A549 treated with AZD9567 at 1 μM for 4 hours (cell line): Measurements from ENCODE around the gene NDUFB10. TPM values are rescaled to one million over a fixed set of nuclear protein-coding genes. Genes with fewer than 3 reads are reported as not detected.

Source experiments
- total RNA-seq: library from RNA; stranded (reverse); fragments of 200-300 nt; extraction: Qiagen RNA extraction; gene quantifications from 5 replicates; pipeline ENCODE4 v1.2.3, GENCODE V29; 2022; ENCODE audit not compliant: insufficient read depth

Gene NDUFB10
- total RNA-seq: 238 to 284 TPM (median 251 TPM) in 5 replicates

DNA sequence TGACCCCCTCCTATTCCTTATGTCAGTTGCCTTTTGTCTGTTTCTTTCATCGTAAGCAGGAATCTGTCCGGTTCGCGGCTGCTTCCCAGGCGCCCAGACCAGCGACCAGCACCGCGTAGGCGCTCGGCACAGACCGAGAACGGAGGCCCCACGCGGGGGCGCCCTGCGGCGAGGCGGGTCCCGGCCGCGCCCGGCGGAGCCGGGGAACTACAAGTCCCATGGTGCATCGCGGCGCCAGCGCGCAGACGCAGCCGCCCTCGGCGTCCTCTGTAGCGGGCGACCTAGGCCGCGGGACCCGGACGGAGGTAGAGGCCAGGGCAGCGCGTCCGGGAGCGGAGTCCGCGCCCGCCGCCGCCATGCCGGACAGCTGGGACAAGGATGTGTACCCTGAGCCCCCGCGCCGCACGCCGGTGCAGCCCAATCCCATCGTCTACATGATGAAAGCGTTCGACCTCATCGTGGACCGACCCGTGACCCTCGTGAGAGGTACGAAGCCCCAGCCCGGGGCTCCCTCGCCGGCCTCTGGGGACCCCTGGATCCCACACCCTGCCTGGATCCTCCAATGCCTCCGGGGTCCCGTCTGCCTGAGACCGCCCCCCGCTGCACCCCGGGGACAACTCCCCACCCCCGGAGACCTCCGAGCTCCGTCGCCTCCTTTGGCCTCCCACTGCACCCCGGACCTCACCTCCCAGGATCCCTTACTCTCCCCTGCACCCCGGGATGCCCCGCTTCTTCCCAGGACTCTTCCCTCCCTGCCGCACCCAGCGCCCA, at the start of gene NDUFB10:
NDUFB10 (plus strand) TSS at position 270 of the 771 bp plus-strand sequence; CDS start at position 357, 87 bp downstream.

DNA sequence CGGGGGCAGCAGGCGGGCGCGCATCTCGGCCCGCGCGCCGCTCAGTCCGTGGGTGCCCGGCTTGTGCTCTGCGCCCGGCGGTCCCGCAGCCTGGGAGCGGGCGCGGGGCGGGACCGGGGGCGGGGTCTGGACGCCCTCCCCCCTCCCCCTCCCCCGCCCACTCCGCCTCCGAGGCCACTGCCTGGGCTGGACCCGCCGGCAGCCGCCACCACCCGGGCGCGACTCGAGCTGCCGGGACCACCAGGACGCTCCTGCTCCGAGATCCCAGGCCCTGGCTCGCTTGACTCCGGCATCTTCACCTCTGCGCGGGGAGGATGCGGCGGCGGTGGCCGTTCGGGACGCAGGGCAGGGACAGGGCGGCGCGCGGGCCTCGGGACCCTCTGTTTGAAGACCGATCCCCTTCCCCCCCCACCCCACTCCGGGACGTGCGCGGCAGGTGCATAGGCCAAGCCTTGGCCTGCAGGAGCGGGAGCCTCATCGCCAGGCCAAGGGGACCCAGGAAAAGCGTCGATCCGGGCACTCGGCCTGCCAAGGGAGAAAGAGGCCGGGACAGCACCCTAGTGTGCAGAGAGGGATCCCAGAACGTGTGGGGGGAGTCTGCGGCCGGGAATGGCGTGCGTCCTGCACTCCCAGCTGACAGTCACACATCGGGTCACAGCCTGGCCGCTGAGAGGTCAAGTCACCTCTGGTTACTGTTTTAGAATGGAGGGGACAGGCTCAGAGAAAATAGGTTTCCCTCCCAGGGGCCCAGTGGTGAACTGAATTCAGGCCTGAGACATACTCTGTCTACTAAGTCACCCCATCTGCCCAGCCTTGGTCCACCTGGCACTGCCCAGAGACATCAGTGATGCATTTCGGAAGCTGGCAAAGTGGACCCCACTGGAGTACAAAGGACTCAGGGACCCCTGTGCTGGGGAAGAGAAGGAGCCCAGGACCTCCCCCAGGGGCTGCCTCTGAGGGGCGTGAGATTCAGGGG, 40.7 kb upstream of the NDUFB10 start, which contains the start of gene HS3ST6:
HS3ST6 (minus strand) TSS at position 65 of the 976 bp plus-strand sequence. CDS start 92 bp downstream, outside the sequence.

DNA sequence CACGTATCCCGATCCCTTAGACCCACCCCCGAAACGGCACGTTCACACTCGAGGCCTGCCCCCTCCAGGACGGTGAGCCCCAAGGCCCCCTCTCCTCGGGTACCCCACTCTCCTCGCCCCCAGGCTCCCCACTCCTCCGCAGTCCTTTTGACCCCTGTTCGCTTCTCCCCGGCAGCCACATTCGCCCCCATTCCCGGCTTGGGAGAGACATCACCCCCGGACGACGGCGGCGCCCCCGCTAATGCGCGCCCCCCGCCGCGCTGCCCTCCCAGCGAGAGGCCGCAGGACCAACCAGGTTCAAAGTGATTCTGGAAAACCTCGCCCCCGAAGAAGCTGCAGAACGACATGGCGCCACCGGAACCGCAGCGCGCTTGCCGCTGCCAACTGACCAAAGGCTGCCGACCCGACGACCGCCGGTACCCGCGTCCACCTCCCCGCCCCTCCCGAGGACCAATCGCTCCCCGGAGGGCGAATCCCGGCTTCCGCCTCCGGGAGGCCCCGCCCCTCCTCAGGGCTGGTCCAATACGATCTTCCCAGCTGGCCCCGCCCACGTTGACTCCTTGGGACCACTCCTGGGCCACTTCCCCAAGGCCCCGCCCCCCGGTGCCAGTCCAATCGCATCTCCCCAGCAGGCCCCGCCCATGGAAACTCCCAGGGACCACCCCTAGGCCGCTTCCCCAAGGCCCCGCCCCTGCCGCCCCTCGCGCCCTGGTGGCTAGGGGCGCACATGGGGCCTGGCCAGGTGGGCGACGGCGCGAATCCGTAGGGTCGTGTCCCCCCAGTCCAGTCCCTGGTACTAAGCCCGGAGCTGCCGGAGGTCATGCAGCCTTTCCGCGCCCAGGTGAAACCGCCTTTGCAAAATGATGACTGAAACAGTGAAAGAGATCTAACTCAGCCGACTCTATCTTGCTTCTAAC, 16.3 kb upstream of the NDUFB10 start, which contains the start of gene MSRB1:
MSRB1 (minus strand) TSS at position 390 of the 917 bp plus-strand sequence; CDS start at position 347, 43 bp downstream.

DNA sequence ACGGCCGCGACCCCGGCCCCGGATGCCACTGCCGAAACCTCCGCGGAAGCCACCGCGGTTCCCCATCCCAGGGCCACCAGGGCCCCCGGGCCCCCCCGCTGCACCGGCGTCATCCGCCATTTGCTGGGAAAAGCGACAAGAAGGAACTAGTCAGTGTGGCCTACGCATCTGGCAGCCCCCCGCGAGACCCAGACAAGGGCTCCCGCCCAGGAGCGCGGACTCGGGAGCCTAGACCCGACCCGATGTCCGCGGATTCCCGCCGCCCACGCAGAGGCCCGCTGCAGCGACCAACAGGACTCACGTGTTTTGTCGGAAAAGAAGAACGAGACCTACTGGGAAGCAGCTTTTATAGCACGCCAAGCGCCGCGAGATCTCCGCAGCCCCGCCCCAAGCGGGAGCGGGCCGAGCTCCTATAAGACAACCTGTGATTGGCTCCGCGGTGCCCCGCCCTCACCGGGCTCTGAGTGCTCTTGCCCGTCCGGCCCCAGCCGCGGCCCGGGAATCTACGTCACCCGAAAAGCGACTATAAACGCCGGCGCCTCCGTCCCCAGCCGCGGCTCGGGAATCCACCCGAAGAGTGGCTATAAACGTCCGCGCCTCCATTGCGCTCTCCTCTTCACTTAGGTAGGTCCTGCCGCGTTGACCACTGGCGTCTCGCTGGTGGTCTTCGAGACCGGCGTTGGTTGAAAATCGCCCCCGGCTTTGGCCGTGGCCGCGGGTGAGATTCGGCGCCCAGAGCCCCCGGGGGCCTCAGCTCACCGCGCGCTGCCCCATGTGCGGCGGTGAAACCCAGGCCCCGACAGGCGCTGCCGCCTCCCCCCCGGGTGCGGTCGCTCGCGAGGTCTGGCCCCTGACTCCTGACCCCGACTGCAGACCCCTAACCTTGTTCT, 5.4 kb downstream of the NDUFB10 start, which contains the start of gene RPS2:
RPS2 (minus strand) TSS at position 321 of the 890 bp plus-strand sequence; CDS start at position 120, 201 bp downstream.

DNA sequence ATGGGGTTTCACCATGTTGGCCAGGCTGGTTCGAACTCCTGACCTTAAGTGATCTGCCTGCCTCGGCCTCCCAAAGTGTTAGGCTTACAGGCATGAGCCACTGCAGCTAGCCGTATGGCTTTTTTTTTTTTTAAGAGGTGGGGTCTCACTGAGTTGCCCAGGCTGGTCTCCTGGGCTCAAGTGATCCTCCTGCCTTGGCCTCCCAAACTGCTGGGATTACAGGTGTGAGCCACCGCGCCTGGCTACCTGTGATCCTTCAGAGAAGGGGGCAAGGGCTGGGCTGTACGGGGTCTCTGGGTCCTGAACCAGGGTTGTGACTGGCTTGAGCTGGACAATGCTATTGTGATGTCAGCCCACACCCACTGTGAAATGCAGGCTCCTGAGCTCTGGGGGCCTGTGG, 7.1 kb downstream of the NDUFB10 start, which contains the start of gene RNF151:
RNF151 (plus strand) TSS at position 397 of the 400 bp plus-strand sequence. CDS start 26 bp downstream, outside the sequence.

DNA sequence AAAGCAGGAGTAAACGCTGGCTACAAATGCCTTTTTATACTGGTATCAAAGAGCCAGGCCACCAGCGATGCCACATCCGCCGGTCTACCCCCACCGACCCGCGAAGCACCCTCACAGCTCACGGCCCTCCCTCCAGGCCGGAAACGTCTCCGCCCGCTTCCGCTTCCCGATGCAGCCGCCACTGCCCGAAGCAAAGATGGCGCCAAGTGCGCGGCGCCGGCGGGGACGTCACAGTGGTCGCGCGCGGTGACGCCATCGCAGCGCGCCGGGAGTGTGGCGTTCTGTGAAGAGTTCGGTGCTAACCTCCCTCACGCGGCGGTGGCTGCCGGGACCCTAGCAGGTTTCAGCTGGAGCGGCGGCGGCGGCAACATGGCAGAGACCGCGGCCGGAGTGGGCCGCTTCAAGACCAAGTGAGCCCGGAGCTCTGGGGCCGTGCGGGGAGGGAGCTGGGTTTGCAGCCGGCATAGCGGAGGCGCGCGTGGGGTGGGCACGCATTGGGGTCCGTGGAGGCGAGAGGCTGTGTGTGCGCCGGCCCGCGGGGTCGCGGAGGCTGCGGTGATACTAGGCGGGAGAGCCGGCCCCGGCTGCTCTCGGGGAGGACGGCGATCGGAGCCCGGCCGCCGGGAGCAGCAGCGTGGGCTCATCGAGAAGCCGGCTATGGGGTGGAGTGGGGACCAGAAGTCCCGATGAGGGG, 12.6 kb downstream of the NDUFB10 start, which contains the start of gene TBL3:
TBL3 (plus strand) TSS at position 258 of the 694 bp plus-strand sequence; CDS start at position 370, 112 bp downstream.

DNA sequence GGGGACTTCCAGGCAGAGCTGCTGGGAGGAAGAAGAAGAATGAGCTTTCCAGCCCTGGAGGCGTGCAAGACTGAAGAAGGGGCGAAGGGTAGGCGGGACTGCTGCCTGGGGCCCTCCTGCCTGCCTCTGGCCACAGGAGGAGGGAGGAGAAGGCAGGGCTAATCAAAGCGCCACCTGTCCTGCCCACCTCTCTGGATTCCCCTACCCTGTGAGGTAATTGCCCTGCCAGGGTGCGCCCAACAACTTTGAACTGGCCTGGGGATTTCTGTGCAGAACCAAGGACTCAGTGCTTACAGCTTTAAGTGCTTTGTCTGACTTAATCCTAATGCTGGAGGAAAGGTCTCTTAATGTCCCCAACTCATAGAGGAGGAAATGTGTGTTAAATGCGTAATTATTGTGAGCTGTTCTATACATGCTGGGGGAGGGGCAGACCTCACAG, 22.1 kb downstream of the NDUFB10 start, which contains the start of gene NOXO1:
NOXO1 (minus strand) TSS at position 72 of the 439 bp plus-strand sequence. CDS start 290 bp downstream, outside the sequence.

DNA sequence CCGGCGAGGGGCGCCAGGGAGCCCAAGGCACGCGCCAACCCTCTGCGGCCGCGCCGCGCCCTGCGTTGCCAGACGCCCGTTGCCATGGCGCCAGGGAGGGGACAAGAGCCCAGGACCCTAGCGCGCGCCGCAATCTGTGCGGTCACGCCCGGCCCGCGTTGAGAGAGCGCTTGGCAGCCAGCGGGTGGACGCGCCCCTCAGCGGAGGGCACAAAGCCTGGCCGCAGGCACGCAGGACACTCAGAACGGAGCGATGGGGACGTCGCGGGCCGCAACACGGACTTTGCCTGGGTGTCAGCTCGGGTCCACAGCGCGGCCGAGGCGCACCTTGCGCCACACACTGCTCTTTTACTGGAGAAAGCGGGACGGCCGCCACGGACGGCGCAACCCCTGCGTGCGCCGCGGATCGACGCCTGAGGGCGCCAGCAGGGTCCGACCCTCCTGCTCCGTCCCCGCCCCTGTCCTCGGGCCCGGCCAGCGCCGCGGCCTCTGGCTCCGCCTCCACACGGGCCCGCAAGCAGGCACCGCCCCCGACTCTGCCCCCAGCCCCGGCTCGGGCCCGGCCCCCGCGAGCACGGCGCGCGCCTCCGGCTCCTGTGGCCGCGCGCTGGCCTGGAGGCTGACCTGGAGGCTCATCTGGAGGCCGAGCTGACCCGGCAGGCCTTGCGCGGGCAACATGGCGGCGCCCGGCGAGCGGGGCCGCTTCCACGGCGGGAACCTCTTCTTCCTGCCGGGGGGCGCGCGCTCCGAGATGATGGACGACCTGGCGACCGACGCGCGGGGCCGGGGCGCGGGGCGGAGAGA, 24.4 kb downstream of the NDUFB10 start, which contains the start of gene GFER:
GFER (plus strand) TSS at position 650 of the 803 bp plus-strand sequence; CDS start at position 676, 26 bp downstream.

DNA sequence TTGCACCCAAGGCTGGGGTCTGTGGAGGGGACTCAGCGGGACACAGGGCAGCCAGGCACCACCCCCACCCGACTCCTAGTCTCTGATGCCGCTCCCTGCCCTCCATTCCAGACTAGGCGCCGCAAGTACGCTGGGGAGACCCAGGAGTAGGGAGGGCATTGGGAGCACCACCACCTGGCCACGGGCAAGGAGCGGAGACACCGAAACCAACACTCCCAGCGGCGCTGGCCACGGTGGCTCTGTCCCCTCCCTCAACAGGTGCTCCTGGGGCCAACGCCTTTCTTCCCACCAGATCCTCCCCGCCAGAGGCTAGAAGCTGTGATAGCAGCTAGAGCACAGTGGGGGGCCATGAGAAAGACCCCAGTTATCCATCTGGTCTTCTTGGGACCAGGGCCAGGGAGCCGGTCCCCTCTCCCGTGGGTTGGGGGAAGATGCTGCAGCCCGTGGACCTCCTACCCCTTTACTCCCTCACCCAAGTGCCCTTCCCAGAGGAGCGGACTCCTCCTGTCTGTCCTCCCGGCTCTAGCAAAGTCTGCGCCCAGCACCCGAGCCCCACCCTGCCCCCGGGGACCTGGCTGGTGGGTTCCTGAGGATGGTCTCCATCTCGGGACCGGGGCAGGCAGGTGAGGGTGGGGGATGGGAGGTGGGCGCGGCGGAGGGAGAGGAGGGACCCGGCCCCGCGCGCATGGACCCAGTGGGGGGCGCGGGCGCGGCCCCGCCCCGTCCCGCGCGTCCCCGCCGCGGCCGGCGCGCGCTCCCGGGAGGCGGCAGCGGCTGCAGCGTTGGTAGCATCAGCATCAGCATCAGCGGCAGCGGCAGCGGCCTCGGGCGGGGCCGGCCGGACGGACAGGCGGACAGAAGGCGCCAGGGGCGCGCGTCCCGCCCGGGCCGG, 30.1 kb downstream of the NDUFB10 start, which contains the start of gene SYNGR3:
SYNGR3 (plus strand) TSS at position 762 of the 892 bp plus-strand sequence. CDS start 133 bp downstream, outside the sequence.

DNA sequence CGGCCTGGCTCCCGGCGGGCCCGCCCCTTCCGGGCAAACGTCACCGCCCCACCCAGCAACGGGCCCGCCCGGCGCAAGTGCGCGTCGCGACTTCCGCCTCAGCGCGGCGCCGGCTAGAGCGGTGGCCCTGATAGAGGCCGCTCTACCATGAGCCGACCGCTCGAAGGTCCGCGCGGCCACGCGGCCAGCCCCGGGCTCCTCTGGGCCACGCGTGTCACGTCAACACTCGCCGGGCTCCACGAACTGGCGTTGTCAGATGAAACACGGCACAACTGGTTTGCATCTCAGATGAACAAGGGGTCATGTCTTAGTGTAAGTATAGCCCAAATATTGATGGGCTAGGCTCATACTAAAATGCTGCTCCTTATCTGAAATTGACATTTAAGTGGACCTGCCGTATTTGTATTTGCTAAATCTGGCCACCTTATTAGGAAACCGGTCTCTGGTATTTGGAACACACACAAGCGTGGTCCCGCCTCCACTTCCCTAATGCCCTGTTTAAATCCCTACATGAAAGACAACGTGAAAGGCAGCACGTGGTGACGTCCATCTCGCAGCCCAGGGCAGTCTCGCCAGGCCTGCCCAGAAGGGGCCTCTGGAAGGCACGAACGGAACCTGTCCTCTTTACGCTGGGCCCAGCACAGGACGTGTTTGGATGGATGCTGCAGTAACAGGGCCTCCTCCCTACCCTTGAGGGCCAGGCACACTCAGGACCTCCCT, 50.6 kb downstream of the NDUFB10 start, which contains the start of gene ZNF598:
ZNF598 (minus strand) TSS at position 31 of the 720 bp plus-strand sequence.

Other genes starting within 250 kb of the NDUFB10 start
- 25.1 to 64.0 TPM (median 61.2 TPM) in 5 replicates for gene NME3, start 188.0 kb upstream of the NDUFB10 start, total RNA-seq
- gene EME2, start 186.7 kb upstream of the NDUFB10 start, total RNA-seq: 4.1 to 12.2 TPM (median 11.4 TPM) in 5 replicates
- 126 to 264 TPM (median 252 TPM) in 5 replicates for gene MRPS34, start 186.4 kb upstream of the NDUFB10 start, total RNA-seq
- 21.9 to 31.5 TPM (median 27.5 TPM) in 5 replicates for gene SPSB3, start 177.0 kb upstream of the NDUFB10 start, total RNA-seq
- gene NUBP2, start 176.6 kb upstream of the NDUFB10 start, total RNA-seq: 54.1 to 93.4 TPM (median 86.7 TPM) in 5 replicates
- 0.06 to 0.20 TPM (median 0.07 TPM) in 4 of 5 replicates, not detected in the other for gene IGFALS, start 165.8 kb upstream of the NDUFB10 start, total RNA-seq
- 64.2 to 78.9 TPM (median 76.2 TPM) in 5 replicates for gene HAGH, start 132.7 kb upstream of the NDUFB10 start, total RNA-seq
- 45.9 to 58.9 TPM (median 47.9 TPM) in 5 replicates for gene FAHD1, start 132.3 kb upstream of the NDUFB10 start, total RNA-seq
- 0.96 to 1.3 TPM (median 0.99 TPM) in 4 of 5 replicates, not detected in the other for gene MEIOB, start 87.4 kb upstream of the NDUFB10 start, total RNA-seq
- 1.8 to 1.9 TPM (median 1.9 TPM) in 4 of 5 replicates, not detected in the other for gene HS3ST6, start 41.1 kb upstream of the NDUFB10 start, total RNA-seq
- gene MSRB1, start 16.3 kb upstream of the NDUFB10 start, total RNA-seq: 25.4 to 35.1 TPM (median 34.9 TPM) in 5 replicates
- gene RPL3L, start 4.8 kb upstream of the NDUFB10 start, total RNA-seq: 0.08 to 0.15 TPM in 2 of 5 replicates, not detected in the others
- 3,446 to 5,640 TPM (median 5,518 TPM) in 5 replicates for gene RPS2, start 5.3 kb downstream of the NDUFB10 start, total RNA-seq
- 0.11 TPM in 1 of 5 replicates, not detected in the others for gene RNF151, start 7.3 kb downstream of the NDUFB10 start, total RNA-seq
- 31.4 to 44.1 TPM (median 40.6 TPM) in 5 replicates for gene TBL3, start 12.5 kb downstream of the NDUFB10 start, total RNA-seq
- gene NOXO1, start 21.9 kb downstream of the NDUFB10 start, total RNA-seq: 0.22 to 4.7 TPM (median 0.30 TPM) in 5 replicates
- gene GFER, start 24.7 kb downstream of the NDUFB10 start, total RNA-seq: 23.1 to 43.3 TPM (median 40.1 TPM) in 5 replicates
- gene SYNGR3, start 30.4 kb downstream of the NDUFB10 start, total RNA-seq: 3.9 to 8.9 TPM (median 7.8 TPM) in 5 replicates
- 51.5 to 66.8 TPM (median 63.1 TPM) in 5 replicates for gene ZNF598, start 50.3 kb downstream of the NDUFB10 start, total RNA-seq
- gene NPW, start 60.2 kb downstream of the NDUFB10 start, total RNA-seq: 0.59 to 1.9 TPM (median 1.3 TPM) in 4 of 5 replicates, not detected in the other
- 40.0 to 57.0 TPM (median 55.2 TPM) in 5 replicates for gene NHERF2, start 67.4 kb downstream of the NDUFB10 start, total RNA-seq
- gene NTHL1, start 88.3 kb downstream of the NDUFB10 start, total RNA-seq: 24.3 to 47.2 TPM (median 44.1 TPM) in 5 replicates
- 39.4 to 48.8 TPM (median 41.7 TPM) in 5 replicates for gene TSC2, start 88.4 kb downstream of the NDUFB10 start, total RNA-seq
- 20.8 to 62.8 TPM (median 57.0 TPM) in 5 replicates for gene PKD1, start 176.4 kb downstream of the NDUFB10 start, total RNA-seq
- gene RAB26, start 189.1 kb downstream of the NDUFB10 start, total RNA-seq: 3.1 to 11.1 TPM (median 3.8 TPM) in 5 replicates
- gene TRAF7, start 196.2 kb downstream of the NDUFB10 start, total RNA-seq: 40.5 to 58.1 TPM (median 52.2 TPM) in 5 replicates
- 0.51 to 1.3 TPM (median 1.0 TPM) in 5 replicates for gene CASKIN1, start 237.1 kb downstream of the NDUFB10 start, total RNA-seq
- gene MLST8, start 245.9 kb downstream of the NDUFB10 start, total RNA-seq: 37.8 to 54.5 TPM (median 49.8 TPM) in 5 replicates